NOMO-1 treated with dmso at 0.1 percent for 144 hours (cell line): Measurements from ENCODE around the gene PLEKHG3.

Source experiments
- DNase-seq: peaks from one replicate; lab custom pipeline; 2025; ENCODE audit not compliant: unreplicated experiment; lab: John Stamatoyannopoulos, UW

The PLEKHG3 gene

GRCh38 chr14:64777461-64777860 is 73.2 kb downstream of the PLEKHG3 start:
- no peak for DNase-seq

GRCh38 chr14:64778104-64778754 is 74.0 kb downstream of the PLEKHG3 start:
- no peak for DNase-seq

- no peak for DNase-seq
These were observed 75.2 kb downstream of the PLEKHG3 start for GRCh38 chr14:64779472-64779871.

- DNase-seq = no peak
These were observed 78.0 kb downstream of the PLEKHG3 start for GRCh38 chr14:64782196-64782595.

- DNase-seq = no peak
These were observed 79.8 kb downstream of the PLEKHG3 start for GRCh38 chr14:64784006-64784405.

GRCh38 chr14:64786296-64787149 is 82.3 kb downstream of the PLEKHG3 start:
- no peak for DNase-seq

GRCh38 chr14:64787619-64788018 is 83.4 kb downstream of the PLEKHG3 start:
- no peak for DNase-seq

GRCh38 chr14:64788706-64789105 is 84.5 kb downstream of the PLEKHG3 start:
- no peak for DNase-seq

- no peak for DNase-seq
These were observed 85.5 kb downstream of the PLEKHG3 start for GRCh38 chr14:64789696-64790095.

GRCh38 chr14:64790478-64790877 is 86.3 kb downstream of the PLEKHG3 start:
- no peak for DNase-seq

- DNase-seq = no peak
These were observed 88.0 kb downstream of the PLEKHG3 start for GRCh38 chr14:64792231-64792630.

GRCh38 chr14:64792871-64793560 is 88.8 kb downstream of the PLEKHG3 start:
- DNase-seq = no peak

GRCh38 chr14:64795211-64795610 is 91.0 kb downstream of the PLEKHG3 start:
- DNase-seq = no peak

- DNase-seq = no peak
These were observed 91.7 kb downstream of the PLEKHG3 start for GRCh38 chr14:64795921-64796320.

- no peak for DNase-seq
These were observed 92.1 kb downstream of the PLEKHG3 start for GRCh38 chr14:64796369-64796768.

- no peak for DNase-seq
These were observed 95.3 kb downstream of the PLEKHG3 start for GRCh38 chr14:64799555-64799954.
